SK-N-MC (cell line): ENCODE data around the gene SOD2.

Experiments
- EZH2 ChIP-seq: fragments of 200-600 bp; sonication (generic); IDR thresholded peaks from one replicate; pipeline ENCODE4 v1.6.1; 2017; ENCODE audit warnings: antibody characterized with exemption
- FOXP2 ChIP-seq: optimal IDR thresholded peaks from 2 replicates; pipeline ENCODE3; 2011; ENCODE audit warnings: mild to moderate bottlenecking, moderate library complexity; ENCODE audit not compliant: insufficient read depth; ENCODE audit errors: extremely low read length, control extremely low read depth
- POLR2AphosphoS5 ChIP-seq: IDR thresholded peaks from 2 replicates; pipeline ENCODE4 v1.6.1; 2012; ENCODE audit warnings: mild to moderate bottlenecking, low read depth, low read length, borderline replicate concordance

DNA sequence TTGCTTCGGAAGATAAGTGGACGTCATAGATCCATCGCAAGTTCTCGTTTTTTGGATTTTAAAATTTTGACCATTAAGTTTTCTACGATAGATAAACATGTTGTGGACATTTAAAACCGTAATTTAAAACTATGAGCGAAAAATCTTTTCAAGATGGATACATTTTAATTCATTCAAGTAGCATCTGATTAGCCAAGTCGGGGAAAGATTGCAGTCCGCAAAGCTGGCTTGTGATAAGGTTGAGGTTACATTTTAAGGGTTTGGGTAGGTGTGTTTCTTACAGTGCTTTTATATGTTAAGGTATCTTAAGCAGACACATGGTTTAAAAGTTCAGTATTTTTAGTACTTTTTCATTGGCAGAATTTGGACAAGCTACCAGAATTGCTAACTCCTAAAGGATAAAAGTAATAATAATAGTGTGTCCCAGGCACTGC lies 35.5 kb upstream of the SOD2 start:
- no peak for TF ChIP-seq POLR2AphosphoS5
- TF ChIP-seq EZH2: no peak
- TF ChIP-seq FOXP2: no peak
